K562 (cell line): ENCODE results near the gene LCTL. TPM values are rescaled to one million over a fixed set of nuclear protein-coding genes. Genes with fewer than 3 reads are reported as not detected.

Experiments
- NCOA2 ChIP-seq, 2 experiments: fragments of 450-650 bp; IDR thresholded peaks; 2 replicates each; pipeline ENCODE4 v1.6.1; 2018; ENCODE audit warnings: mild to moderate bottlenecking in 2 of 2, moderate library complexity in 1 of 2; ENCODE audit not compliant: partially characterized antibody in 2 of 2
- NR4A1 ChIP-seq, 2 experiments: fragments of 250-450 bp in 1 of 2; fragments of 450-650 bp in 1 of 2; sonication (Bioruptor Pico) in 1 of 2; IDR thresholded peaks; 2 replicates each; pipeline versions ENCODE4 v1.4.0 to v1.6.1; 2016 to 2020; ENCODE audit warnings: mild to moderate bottlenecking in 2 of 2, missing compliant biosample characterization in 1 of 2, missing genetic modification characterization in 1 of 2, moderate library complexity in 1 of 2
- PTRF ChIP-seq: fragments of 450-650 bp; IDR thresholded peaks from 2 replicates; pipeline ENCODE4 v1.6.1; 2016; ENCODE audit warnings: mild to moderate bottlenecking, missing genetic modification characterization, missing compliant biosample characterization
- RFX5 ChIP-seq: IDR thresholded peaks from 2 replicates; pipeline ENCODE4 v1.6.1; 2011; ENCODE audit warnings: low read depth, mild to moderate bottlenecking, improper control_type of control experiment, low read length
- ZBTB11 ChIP-seq, 3 experiments: fragments of 200-800 bp in 1 of 3; fragments of 250-450 bp in 1 of 3; fragments of 450-650 bp in 1 of 3; sonication (Bioruptor Pico) in 1 of 3; sonication (Bioruptor generic) in 1 of 3; formaldehyde crosslinking in 1 of 3; IDR thresholded peaks; 2 replicates each; pipeline versions ENCODE4 v1.6.1 to v1.8.0; 2016 to 2022; ENCODE audit warnings: mild to moderate bottlenecking in 2 of 3, missing genetic modification characterization in 2 of 3, missing compliant biosample characterization in 1 of 3, moderate library complexity in 1 of 3
- ZBTB17 ChIP-seq: fragments of 450-650 bp; formaldehyde crosslinking; IDR thresholded peaks from 2 replicates; pipeline ENCODE4 v1.4.0; 2020; ENCODE audit warnings: mild to moderate bottlenecking
- ZNF239 ChIP-seq: fragments of 250-450 bp; sonication (Bioruptor Pico); IDR thresholded peaks from 2 replicates; pipeline ENCODE4 v1.4.0; 2020; ENCODE audit warnings: mild to moderate bottlenecking
- ZNF436 ChIP-seq: fragments of 250-450, 450-650 bp; sonication (Bioruptor Pico); formaldehyde crosslinking; IDR thresholded peaks from 2 replicates; pipeline ENCODE4 v1.7.0; 2020; ENCODE audit warnings: mild to moderate bottlenecking
- polyA plus RNA-seq, 8 experiments: library from polyadenylated mRNA; depleted of rRNA in 4 of 8; stranded (reverse) in 5 of 8; unstranded in 3 of 8; fragments of >200 nt; fragmentation: Nextera tagmentation in 2 of 8; fragmentation: Illumina TruSeq in 1 of 8; extraction: Ambion mirVana in 2 of 8; extraction: Trizol in 1 of 8; gene quantifications; 2 replicates each; pipeline versions ENCODE4 v1.2.1 to v1.2.3, GENCODE V29; 2011 to 2014; ENCODE audit warnings: inconsistent platforms in 1 of 8, missing spikeins in 1 of 8
- total RNA-seq, 7 experiments: library from RNA; depleted of rRNA in 6 of 7; stranded (reverse); fragments of >200 nt in 6 of 7; fragmentation: Illumina TruSeq in 2 of 7; extraction: Trizol in 2 of 7; gene quantifications; 2 replicates each; pipeline versions ENCODE4 v1.2.1 to v1.2.3, GENCODE V29; 2011 to 2021; ENCODE audit warnings: low replicate concordance in 1 of 7
- TF ChIP-seq, protein P1 (sequence below): fragments of 250-450 bp; sonication (Bioruptor Pico); IDR thresholded peaks from 2 replicates; pipeline ENCODE4 v1.4.0; 2020; ENCODE audit warnings: mild to moderate bottlenecking, moderate library complexity
- TF ChIP-seq, protein P2 (sequence below), 2 experiments: fragments of 450-650 bp in 1 of 2; IDR thresholded peaks; 2 replicates each; pipeline ENCODE4 v1.6.1; 2011 to 2017; ENCODE audit warnings: low read depth in 2 of 2, antibody characterized with exemption in 1 of 2, borderline replicate concordance in 1 of 2, low read length in 1 of 2, mild to moderate bottlenecking in 1 of 2, mixed read lengths in 1 of 2; ENCODE audit not compliant: control insufficient read depth in 1 of 2
- TF ChIP-seq, protein P3 (sequence below): sonication (generic); formaldehyde crosslinking; IDR thresholded peaks from 2 replicates; pipeline ENCODE4 v1.8.0; 2022; ENCODE audit warnings: mild to moderate bottlenecking, missing genetic modification reagents

The LCTL gene
- total and polyA plus RNA-seq, 9 of the 15 experiments (the other 6 are each of a cell fraction or from before 2014, with no cell fraction given): 0.08 to 0.31 (median 0.17) TPM; not detected in 6

DNA sequence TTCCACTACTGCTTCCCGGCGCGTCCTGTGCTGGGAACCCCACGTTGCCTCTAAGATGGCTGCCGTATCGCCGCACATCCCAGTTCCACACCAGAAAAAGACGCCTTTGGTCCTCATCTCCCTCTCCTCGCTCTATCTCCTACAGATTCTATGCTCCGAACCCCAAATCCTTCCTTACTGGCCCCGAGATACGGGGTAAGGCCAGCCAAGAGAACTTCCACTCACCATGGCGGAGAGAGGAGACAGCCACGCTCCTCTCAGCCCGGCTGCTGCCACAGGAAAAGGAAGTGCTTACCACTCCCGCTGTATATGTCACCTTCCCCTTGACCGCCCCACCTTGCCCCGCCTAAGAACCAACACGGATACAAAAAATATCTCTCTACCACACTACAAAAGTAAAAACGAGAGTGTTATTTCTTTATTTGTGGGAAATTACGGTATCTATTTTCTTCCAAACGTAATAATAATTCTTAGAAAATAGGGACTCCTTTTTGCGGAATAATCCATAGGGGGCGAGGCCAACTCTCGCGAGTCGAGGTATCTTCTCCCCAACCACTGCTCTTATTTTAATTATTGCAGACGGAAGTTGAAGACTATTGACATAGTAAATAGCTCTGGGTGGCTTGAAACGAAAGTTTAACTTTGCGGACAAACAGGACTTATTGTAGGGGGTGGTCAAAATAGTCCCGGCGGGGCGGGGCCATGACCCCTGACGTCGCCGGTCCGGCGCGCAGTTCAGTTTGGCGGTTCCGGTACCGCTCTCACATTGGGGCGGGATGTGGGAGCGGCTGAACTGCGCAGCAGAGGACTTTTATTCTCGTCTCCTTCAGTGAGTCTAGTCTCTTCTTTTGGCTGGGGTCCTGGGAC, 61.0 kb downstream of the LCTL start, which contains the start of the genes RPL4 and ZWILCH (continued):
- peak in 1 of 3 experiments; percentile 77; a peak in 1 of 6 replicates for TF ChIP-seq ZBTB11 (CRISPR knock-in tag; IDR thresholded peaks at IDR 0.05)
- no peak for TF ChIP-seq ZNF436
- TF ChIP-seq ZBTB17 (CRISPR knock-in tag): no peak
- 0 out of 2 replicates have a peak, but pooled peaks have one; percentile 16 for TF ChIP-seq RFX5
- TF ChIP-seq, protein P1, sequence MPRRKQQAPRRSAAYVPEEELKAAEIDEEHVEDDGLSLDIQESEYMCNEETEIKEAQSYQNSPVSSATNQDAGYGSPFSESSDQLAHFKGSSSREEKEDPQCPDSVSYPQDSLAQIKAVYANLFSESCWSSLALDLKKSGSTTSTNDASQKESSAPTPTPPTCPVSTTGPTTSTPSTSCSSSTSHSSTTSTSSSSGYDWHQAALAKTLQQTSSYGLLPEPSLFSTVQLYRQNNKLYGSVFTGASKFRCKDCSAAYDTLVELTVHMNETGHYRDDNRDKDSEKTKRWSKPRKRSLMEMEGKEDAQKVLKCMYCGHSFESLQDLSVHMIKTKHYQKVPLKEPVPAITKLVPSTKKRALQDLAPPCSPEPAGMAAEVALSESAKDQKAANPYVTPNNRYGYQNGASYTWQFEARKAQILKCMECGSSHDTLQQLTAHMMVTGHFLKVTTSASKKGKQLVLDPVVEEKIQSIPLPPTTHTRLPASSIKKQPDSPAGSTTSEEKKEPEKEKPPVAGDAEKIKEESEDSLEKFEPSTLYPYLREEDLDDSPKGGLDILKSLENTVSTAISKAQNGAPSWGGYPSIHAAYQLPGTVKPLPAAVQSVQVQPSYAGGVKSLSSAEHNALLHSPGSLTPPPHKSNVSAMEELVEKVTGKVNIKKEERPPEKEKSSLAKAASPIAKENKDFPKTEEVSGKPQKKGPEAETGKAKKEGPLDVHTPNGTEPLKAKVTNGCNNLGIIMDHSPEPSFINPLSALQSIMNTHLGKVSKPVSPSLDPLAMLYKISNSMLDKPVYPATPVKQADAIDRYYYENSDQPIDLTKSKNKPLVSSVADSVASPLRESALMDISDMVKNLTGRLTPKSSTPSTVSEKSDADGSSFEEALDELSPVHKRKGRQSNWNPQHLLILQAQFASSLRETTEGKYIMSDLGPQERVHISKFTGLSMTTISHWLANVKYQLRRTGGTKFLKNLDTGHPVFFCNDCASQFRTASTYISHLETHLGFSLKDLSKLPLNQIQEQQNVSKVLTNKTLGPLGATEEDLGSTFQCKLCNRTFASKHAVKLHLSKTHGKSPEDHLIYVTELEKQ (CRISPR knock-in tag): no peak
- no peak for TF ChIP-seq PTRF
- TF ChIP-seq NR4A1 (CRISPR knock-in tag; IDR thresholded peaks at IDR 0.05): peak; percentile 54; the same call in 1 of the 2 replicates
- TF ChIP-seq NR4A1 (tag; IDR thresholded peaks at IDR 0.05): no peak
- no peak for TF ChIP-seq NCOA2 (IDR thresholded peaks at IDR 0.05; ENCODE audit: partially characterized antibody in 2 of 2)
- TF ChIP-seq, protein P2, sequence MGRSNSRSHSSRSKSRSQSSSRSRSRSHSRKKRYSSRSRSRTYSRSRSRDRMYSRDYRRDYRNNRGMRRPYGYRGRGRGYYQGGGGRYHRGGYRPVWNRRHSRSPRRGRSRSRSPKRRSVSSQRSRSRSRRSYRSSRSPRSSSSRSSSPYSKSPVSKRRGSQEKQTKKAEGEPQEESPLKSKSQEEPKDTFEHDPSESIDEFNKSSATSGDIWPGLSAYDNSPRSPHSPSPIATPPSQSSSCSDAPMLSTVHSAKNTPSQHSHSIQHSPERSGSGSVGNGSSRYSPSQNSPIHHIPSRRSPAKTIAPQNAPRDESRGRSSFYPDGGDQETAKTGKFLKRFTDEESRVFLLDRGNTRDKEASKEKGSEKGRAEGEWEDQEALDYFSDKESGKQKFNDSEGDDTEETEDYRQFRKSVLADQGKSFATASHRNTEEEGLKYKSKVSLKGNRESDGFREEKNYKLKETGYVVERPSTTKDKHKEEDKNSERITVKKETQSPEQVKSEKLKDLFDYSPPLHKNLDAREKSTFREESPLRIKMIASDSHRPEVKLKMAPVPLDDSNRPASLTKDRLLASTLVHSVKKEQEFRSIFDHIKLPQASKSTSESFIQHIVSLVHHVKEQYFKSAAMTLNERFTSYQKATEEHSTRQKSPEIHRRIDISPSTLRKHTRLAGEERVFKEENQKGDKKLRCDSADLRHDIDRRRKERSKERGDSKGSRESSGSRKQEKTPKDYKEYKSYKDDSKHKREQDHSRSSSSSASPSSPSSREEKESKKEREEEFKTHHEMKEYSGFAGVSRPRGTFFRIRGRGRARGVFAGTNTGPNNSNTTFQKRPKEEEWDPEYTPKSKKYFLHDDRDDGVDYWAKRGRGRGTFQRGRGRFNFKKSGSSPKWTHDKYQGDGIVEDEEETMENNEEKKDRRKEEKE (IDR thresholded peaks at IDR 0.05; ENCODE audit: borderline replicate concordance in 1 of 2, control insufficient read depth in 1 of 2, low read depth in 2 of 2, low read length in 1 of 2): no peak
- no peak for TF ChIP-seq ZNF239 (CRISPR knock-in tag)
- TF ChIP-seq, protein P3, sequence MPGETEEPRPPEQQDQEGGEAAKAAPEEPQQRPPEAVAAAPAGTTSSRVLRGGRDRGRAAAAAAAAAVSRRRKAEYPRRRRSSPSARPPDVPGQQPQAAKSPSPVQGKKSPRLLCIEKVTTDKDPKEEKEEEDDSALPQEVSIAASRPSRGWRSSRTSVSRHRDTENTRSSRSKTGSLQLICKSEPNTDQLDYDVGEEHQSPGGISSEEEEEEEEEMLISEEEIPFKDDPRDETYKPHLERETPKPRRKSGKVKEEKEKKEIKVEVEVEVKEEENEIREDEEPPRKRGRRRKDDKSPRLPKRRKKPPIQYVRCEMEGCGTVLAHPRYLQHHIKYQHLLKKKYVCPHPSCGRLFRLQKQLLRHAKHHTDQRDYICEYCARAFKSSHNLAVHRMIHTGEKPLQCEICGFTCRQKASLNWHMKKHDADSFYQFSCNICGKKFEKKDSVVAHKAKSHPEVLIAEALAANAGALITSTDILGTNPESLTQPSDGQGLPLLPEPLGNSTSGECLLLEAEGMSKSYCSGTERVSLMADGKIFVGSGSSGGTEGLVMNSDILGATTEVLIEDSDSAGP (CRISPR knock-in tag): no peak
